NCI-H226 (cell line): ENCODE results near the gene DDX49.
"Not testable (repeated sequence)": the region's sequence is repeated elsewhere in the genome, so short reads cannot be mapped to it uniquely, and the experiment has no call there.

Experiments used
- DNase-seq: peaks from one replicate; pipeline ENCODE4 v3.0.0-alpha.2; 2015

The DDX49 gene

GRCh38 chr19:18945297-18945696 lies 25.8 kb downstream of the DDX49 start:
- DNase-seq, result no peak

- no peak for DNase-seq
Observed at GRCh38 chr19:18946335-18946734, 26.8 kb downstream of the DDX49 start.

- no peak for DNase-seq
Observed at GRCh38 chr19:18946918-18947317, 27.4 kb downstream of the DDX49 start.

GRCh38 chr19:18948075-18948975 lies 28.8 kb downstream of the DDX49 start:
- DNase-seq, result no peak

GRCh38 chr19:18948976-18949356 lies 29.5 kb downstream of the DDX49 start:
- no peak for DNase-seq

GRCh38 chr19:18949858-18950257 lies 30.3 kb downstream of the DDX49 start:
- no peak for DNase-seq

GRCh38 chr19:18951721-18952281 lies 32.3 kb downstream of the DDX49 start:
- DNase-seq, result peak; percentile 23

- DNase-seq, result not testable (repeated sequence)
Observed at GRCh38 chr19:18952364-18953003, 33.0 kb downstream of the DDX49 start.

GRCh38 chr19:18954094-18954493 lies 34.6 kb downstream of the DDX49 start:
- no peak for DNase-seq

- no peak for DNase-seq
Observed at GRCh38 chr19:18955042-18955441, 35.5 kb downstream of the DDX49 start.

- DNase-seq, result no peak
Observed at GRCh38 chr19:18960370-18960769, 40.9 kb downstream of the DDX49 start.

GRCh38 chr19:18961767-18962620 lies 42.5 kb downstream of the DDX49 start:
- DNase-seq, result no peak

- no peak for DNase-seq
Observed at GRCh38 chr19:18964121-18964520, 44.6 kb downstream of the DDX49 start.

- no peak for DNase-seq
Observed at GRCh38 chr19:18966307-18966706, 46.8 kb downstream of the DDX49 start.

- DNase-seq, result peak; percentile 25
Observed at GRCh38 chr19:18967358-18968146, 48.0 kb downstream of the DDX49 start.

GRCh38 chr19:18969931-18970659 lies 50.6 kb downstream of the DDX49 start:
- DNase-seq, result no peak

- DNase-seq, result no peak
Observed at GRCh38 chr19:18972301-18972811, 52.8 kb downstream of the DDX49 start.

GRCh38 chr19:18972851-18973250 lies 53.3 kb downstream of the DDX49 start:
- no peak for DNase-seq

GRCh38 chr19:18975011-18975410 lies 55.5 kb downstream of the DDX49 start:
- no peak for DNase-seq

- no peak for DNase-seq
Observed at GRCh38 chr19:18975869-18976268, 56.4 kb downstream of the DDX49 start.
